HG02678 (cell line): ENCODE data around the gene GGNBP2.
"Not testable (repeated sequence)": the region's sequence is repeated elsewhere in the genome, so short reads cannot be mapped to it uniquely, and the experiment has no call there.

ENCODE experiments used
- ATAC-seq: cut with Tn5 transposase; IDR thresholded peaks from one replicate; pipeline ENCODE4 v1.9.1; 2021; ENCODE audit warnings: mild to moderate bottlenecking, moderate library complexity; ENCODE audit not compliant: unreplicated experiment

Gene GGNBP2

GRCh38 chr17:36544307-36545076 lies at the start of gene GGNBP2:
GGNBP2 (plus strand) TSS chr17:36544919; CDS start chr17:36545725, 806 bp downstream.
- ATAC-seq: peak; percentile 53

GRCh38 chr17:36495076-36495578 lies 49.6 kb upstream of the GGNBP2 start:
- ATAC-seq: no peak

- ATAC-seq: no peak
Measured at GRCh38 chr17:36496018-36496789, 48.5 kb upstream of the GGNBP2 start.

GRCh38 chr17:36498155-36498554 lies 46.6 kb upstream of the GGNBP2 start:
- no peak for ATAC-seq

- ATAC-seq: no peak
Measured at GRCh38 chr17:36498560-36499300, 46.0 kb upstream of the GGNBP2 start.

- ATAC-seq: no peak
Measured at GRCh38 chr17:36500745-36501225, 43.9 kb upstream of the GGNBP2 start.

GRCh38 chr17:36501351-36501750 lies 43.4 kb upstream of the GGNBP2 start:
- ATAC-seq: no peak

GRCh38 chr17:36501963-36502362 lies 42.8 kb upstream of the GGNBP2 start:
- ATAC-seq: no peak

- ATAC-seq: no peak
Measured at GRCh38 chr17:36503456-36504155, 41.1 kb upstream of the GGNBP2 start.

GRCh38 chr17:36504156-36504545 lies 40.6 kb upstream of the GGNBP2 start:
- no peak for ATAC-seq

GRCh38 chr17:36505171-36505570 lies 39.5 kb upstream of the GGNBP2 start:
- ATAC-seq: no peak

- no peak for ATAC-seq
Measured at GRCh38 chr17:36506249-36506826, 38.4 kb upstream of the GGNBP2 start.

GRCh38 chr17:36506831-36507230 lies 37.9 kb upstream of the GGNBP2 start:
- ATAC-seq: no peak

- ATAC-seq: no peak
Measured at GRCh38 chr17:36507266-36507665, 37.5 kb upstream of the GGNBP2 start.

- ATAC-seq: not testable (repeated sequence)
Measured at GRCh38 chr17:36508439-36508838, 36.3 kb upstream of the GGNBP2 start.

- ATAC-seq: no peak
Measured at GRCh38 chr17:36509272-36509985, 35.3 kb upstream of the GGNBP2 start.

GRCh38 chr17:36510636-36511035 lies 34.1 kb upstream of the GGNBP2 start:
- ATAC-seq: no peak

GRCh38 chr17:36511216-36511615 lies 33.5 kb upstream of the GGNBP2 start:
- no peak for ATAC-seq

GRCh38 chr17:36512641-36513040 lies 32.1 kb upstream of the GGNBP2 start:
- ATAC-seq: no peak

GRCh38 chr17:36514856-36515255 lies 29.9 kb upstream of the GGNBP2 start:
- ATAC-seq: no peak
